HG03280 (cell line): ENCODE results near the gene ARHGEF40.

ENCODE experiments used
- ATAC-seq: cut with Tn5 transposase; IDR thresholded peaks from one replicate; pipeline ENCODE4 v1.9.1; 2021; ENCODE audit warnings: mild to moderate bottlenecking, moderate library complexity; ENCODE audit not compliant: unreplicated experiment

Gene ARHGEF40

GRCh38 chr14:21070083-21070609, at the start of gene ARHGEF40:
Gene ARHGEF40 (plus strand): TSS chr14:21070304. CDS start chr14:21070397, 93 bp downstream.
- no peak for ATAC-seq

- ATAC-seq = no peak
Measured at GRCh38 chr14:21020977-21021545, 49.0 kb upstream of the ARHGEF40 start.

GRCh38 chr14:21022686-21023085, 47.4 kb upstream of the ARHGEF40 start:
- no peak for ATAC-seq

GRCh38 chr14:21023174-21023573, 46.9 kb upstream of the ARHGEF40 start:
- no peak for ATAC-seq

GRCh38 chr14:21023817-21024584, 46.1 kb upstream of the ARHGEF40 start:
- no peak for ATAC-seq

- no peak for ATAC-seq
Measured at GRCh38 chr14:21024585-21025370, 45.3 kb upstream of the ARHGEF40 start, which contains the start of gene NDRG2. Gene NDRG2 (minus strand): TSS chr14:21025061. CDS start chr14:21023315, 1,746 bp downstream.

- no peak for ATAC-seq
Measured at GRCh38 chr14:21025371-21026273, 44.5 kb upstream of the ARHGEF40 start.

- ATAC-seq = no peak
Measured at GRCh38 chr14:21026274-21026987, 43.7 kb upstream of the ARHGEF40 start.

- ATAC-seq = no peak
Measured at GRCh38 chr14:21026988-21027315, 43.2 kb upstream of the ARHGEF40 start.

- no peak for ATAC-seq
Measured at GRCh38 chr14:21029917-21030316, 40.2 kb upstream of the ARHGEF40 start, which contains the start of gene TPPP2. Gene TPPP2 (plus strand): TSS chr14:21030217. CDS start chr14:21030582, 365 bp downstream.

GRCh38 chr14:21030531-21030930, 39.6 kb upstream of the ARHGEF40 start:
- no peak for ATAC-seq

GRCh38 chr14:21032326-21033132, 37.6 kb upstream of the ARHGEF40 start:
- no peak for ATAC-seq

GRCh38 chr14:21033133-21033698, 36.9 kb upstream of the ARHGEF40 start:
- ATAC-seq = no peak

GRCh38 chr14:21034707-21035106, 35.4 kb upstream of the ARHGEF40 start, which contains the start of gene RNASE13:
Gene RNASE13 (minus strand): TSS chr14:21034807. CDS start chr14:21034288, 519 bp downstream.
- no peak for ATAC-seq

GRCh38 chr14:21036751-21037150, 33.4 kb upstream of the ARHGEF40 start:
- no peak for ATAC-seq

- ATAC-seq = no peak
Measured at GRCh38 chr14:21037156-21037555, 32.9 kb upstream of the ARHGEF40 start.

GRCh38 chr14:21038441-21039422, 31.4 kb upstream of the ARHGEF40 start:
- ATAC-seq = no peak
